Measurements from ENCODE around the gene METTL9. TPM values are rescaled to one million over a fixed set of nuclear protein-coding genes. Genes with fewer than 3 reads are reported as not detected.

The METTL9 gene
- total and polyA plus RNA-seq, 9 of the 15 experiments (the other 6 are each of a cell fraction or from before 2014, with no cell fraction given) = 12.2 to 107 (median 79.1) TPM

DNA sequence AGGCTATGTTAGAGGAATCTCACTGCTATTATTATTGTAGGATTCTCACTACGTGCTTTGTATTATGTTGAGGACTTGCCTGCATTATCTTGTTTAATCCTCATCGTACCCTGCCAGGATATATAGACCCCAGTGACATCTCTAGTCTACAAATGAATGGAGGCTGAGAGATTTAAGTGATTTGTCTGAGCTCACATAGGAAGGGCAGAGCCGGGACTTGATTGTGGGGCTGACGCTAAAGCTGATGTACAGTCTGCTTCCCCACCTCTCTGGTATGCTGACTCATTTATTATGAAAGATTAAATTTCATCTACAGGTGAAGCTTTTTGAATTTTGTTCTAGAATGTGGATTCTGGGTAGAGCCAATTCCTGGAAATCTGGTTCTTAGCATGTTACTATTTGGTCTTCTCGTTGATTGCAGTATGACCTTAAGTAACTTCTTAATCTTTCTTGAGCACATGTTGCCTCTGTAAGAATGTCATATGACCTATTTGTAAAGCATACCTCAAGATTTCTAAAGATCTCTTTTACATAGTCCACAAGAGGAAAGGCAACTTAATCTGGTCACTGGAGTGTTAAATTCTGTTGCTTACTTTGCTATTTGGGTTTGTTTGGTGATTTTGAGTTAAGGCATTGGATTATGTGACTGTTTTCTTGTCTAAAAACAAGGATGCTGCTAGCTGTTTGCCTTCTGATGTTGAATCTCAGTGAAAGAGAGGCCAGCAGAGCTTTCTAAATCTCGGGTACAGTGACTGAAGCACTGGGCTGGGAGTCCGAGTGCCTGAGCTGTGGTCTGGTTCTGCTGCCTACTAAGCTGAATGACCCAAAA is 12.4 kb downstream of the METTL9 start (continued):
- TF ChIP-seq, protein P1, sequence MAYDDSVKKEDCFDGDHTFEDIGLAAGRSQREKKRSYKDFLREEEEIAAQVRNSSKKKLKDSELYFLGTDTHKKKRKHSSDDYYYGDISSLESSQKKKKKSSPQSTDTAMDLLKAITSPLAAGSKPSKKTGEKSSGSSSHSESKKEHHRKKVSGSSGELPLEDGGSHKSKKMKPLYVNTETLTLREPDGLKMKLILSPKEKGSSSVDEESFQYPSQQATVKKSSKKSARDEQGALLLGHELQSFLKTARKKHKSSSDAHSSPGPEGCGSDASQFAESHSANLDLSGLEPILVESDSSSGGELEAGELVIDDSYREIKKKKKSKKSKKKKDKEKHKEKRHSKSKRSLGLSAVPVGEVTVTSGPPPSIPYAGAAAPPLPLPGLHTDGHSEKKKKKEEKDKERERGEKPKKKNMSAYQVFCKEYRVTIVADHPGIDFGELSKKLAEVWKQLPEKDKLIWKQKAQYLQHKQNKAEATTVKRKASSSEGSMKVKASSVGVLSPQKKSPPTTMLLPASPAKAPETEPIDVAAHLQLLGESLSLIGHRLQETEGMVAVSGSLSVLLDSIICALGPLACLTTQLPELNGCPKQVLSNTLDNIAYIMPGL (CRISPR knock-in tag; IDR thresholded peaks at IDR 0.05) = no peak
- TF ChIP-seq, protein P2, sequence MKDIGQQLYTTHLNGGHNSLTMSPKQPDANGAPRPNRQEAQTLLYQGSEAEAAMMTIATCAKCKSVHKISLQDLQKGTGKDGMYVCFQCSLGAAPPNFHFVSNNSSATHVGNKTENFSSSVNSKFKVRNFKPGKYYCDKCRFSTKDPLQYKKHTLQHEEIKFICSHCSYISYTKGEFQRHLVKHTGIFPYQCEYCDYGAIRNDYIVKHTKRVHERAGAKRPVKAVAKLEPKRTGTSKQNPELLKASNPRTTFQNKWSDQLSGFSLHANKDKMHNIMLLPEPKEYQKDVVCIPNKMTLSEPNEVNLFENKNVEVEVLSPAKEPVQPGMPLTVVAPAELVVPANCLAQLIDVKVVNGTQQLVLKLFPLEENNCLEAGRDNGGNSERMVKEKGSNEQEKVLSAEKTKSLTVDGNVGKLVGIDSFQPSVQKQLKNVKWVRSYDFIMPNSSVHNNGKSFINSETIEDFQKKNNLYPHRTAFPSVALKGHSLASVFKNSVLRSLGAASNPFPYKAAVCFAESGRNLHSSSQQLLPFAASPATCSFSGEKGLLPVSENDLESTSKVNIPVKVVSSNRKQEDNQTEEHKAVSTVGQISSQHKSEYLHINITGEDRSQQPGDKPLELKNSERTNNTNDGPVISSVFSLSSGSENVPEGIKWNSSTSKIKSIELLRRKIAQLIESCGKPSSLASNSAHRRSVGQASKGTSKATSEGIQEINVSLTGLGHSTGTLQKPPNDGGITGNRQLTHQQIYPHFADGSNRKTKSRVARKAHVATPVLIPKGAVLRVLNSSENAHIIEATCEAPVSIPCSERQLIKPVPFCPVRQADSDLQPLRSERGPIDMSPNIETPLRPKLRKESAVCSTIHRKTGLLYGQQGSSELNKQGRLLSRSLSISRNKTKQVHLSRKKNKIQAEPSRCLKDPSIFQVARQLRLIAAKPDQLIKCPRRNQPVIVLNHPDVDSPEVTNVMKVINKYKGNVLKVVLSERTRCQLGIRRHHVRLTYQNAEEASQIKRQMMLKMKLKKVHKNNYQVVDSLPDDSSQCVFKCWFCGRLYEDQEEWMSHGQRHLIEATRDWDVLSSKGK (CRISPR knock-in tag; IDR thresholded peaks at IDR 0.05) = no peak
- TF ChIP-seq, protein P3, sequence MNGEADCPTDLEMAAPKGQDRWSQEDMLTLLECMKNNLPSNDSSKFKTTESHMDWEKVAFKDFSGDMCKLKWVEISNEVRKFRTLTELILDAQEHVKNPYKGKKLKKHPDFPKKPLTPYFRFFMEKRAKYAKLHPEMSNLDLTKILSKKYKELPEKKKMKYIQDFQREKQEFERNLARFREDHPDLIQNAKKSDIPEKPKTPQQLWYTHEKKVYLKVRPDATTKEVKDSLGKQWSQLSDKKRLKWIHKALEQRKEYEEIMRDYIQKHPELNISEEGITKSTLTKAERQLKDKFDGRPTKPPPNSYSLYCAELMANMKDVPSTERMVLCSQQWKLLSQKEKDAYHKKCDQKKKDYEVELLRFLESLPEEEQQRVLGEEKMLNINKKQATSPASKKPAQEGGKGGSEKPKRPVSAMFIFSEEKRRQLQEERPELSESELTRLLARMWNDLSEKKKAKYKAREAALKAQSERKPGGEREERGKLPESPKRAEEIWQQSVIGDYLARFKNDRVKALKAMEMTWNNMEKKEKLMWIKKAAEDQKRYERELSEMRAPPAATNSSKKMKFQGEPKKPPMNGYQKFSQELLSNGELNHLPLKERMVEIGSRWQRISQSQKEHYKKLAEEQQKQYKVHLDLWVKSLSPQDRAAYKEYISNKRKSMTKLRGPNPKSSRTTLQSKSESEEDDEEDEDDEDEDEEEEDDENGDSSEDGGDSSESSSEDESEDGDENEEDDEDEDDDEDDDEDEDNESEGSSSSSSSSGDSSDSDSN (IDR thresholded peaks at IDR 0.05; ENCODE audit: borderline replicate concordance in 1 of 2, low read depth in 2 of 2, low read length in 2 of 2) = no peak
- TF ChIP-seq, protein P4, sequence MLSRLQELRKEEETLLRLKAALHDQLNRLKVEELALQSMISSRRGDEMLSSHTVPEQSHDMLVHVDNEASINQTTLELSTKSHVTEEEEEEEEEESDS (CRISPR knock-in tag; IDR thresholded peaks at IDR 0.05) = no peak
- TF ChIP-seq, protein P5, sequence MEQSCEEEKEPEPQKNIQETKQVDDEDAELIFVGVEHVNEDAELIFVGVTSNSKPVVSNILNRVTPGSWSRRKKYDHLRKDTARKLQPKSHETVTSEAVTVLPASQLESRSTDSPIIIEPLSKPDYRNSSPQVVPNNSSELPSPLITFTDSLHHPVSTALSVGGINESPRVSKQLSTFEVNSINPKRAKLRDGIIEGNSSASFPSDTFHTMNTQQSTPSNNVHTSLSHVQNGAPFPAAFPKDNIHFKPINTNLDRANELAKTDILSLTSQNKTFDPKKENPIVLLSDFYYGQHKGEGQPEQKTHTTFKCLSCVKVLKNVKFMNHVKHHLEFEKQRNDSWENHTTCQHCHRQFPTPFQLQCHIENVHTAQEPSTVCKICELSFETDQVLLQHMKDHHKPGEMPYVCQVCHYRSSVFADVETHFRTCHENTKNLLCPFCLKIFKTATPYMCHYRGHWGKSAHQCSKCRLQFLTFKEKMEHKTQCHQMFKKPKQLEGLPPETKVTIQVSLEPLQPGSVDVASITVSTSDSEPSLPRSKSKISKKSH (CRISPR knock-in tag; IDR thresholded peaks at IDR 0.05) = no peak
- TF ChIP-seq, protein P6, sequence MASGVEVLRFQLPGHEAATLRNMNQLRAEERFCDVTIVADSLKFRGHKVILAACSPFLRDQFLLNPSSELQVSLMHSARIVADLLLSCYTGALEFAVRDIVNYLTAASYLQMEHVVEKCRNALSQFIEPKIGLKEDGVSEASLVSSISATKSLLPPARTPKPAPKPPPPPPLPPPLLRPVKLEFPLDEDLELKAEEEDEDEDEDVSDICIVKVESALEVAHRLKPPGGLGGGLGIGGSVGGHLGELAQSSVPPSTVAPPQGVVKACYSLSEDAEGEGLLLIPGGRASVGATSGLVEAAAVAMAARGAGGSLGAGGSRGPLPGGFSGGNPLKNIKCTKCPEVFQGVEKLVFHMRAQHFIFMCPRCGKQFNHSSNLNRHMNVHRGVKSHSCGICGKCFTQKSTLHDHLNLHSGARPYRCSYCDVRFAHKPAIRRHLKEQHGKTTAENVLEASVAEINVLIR (CRISPR knock-in tag; IDR thresholded peaks at IDR 0.05) = no peak
- TF ChIP-seq ZFX (CRISPR knock-in tag; IDR thresholded peaks at IDR 0.05) (no peak), TCF7 (IDR thresholded peaks at IDR 0.05; ENCODE audit: borderline replicate concordance) (no peak)
- TF ChIP-seq, protein P7, sequence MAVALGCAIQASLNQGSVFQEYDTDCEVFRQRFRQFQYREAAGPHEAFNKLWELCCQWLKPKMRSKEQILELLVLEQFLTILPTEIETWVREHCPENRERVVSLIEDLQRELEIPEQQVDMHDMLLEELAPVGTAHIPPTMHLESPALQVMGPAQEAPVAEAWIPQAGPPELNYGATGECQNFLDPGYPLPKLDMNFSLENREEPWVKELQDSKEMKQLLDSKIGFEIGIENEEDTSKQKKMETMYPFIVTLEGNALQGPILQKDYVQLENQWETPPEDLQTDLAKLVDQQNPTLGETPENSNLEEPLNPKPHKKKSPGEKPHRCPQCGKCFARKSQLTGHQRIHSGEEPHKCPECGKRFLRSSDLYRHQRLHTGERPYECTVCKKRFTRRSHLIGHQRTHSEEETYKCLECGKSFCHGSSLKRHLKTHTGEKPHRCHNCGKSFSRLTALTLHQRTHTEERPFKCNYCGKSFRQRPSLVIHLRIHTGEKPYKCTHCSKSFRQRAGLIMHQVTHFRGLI (CRISPR knock-in tag; IDR thresholded peaks at IDR 0.05) = no peak
- TF ChIP-seq, protein P8, sequence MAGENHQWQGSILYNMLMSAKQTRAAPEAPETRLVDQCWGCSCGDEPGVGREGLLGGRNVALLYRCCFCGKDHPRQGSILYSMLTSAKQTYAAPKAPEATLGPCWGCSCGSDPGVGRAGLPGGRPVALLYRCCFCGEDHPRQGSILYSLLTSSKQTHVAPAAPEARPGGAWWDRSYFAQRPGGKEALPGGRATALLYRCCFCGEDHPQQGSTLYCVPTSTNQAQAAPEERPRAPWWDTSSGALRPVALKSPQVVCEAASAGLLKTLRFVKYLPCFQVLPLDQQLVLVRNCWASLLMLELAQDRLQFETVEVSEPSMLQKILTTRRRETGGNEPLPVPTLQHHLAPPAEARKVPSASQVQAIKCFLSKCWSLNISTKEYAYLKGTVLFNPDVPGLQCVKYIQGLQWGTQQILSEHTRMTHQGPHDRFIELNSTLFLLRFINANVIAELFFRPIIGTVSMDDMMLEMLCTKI (IDR thresholded peaks at IDR 0.05; ENCODE audit: partially characterized antibody) = no peak

All from K562 (cell line).